Subcutaneous adipose tissue (tissue), 4 donors: Measurements from ENCODE around the gene ERC2. TPM values are rescaled to one million over a fixed set of nuclear protein-coding genes. Genes with fewer than 3 reads are reported as not detected.

ENCODE experiments used
- total RNA-seq, 4 donors: library from RNA; depleted of rRNA; stranded (reverse); fragments of >200 nt; gene quantifications; one replicate each; pipeline ENCODE4 v1.1.0, GENCODE V29; 2016
- TF ChIP-seq, protein P1 (sequence below): fragments of 450-650 bp; IDR thresholded peaks from one replicate; pipeline ENCODE4 v1.5.1; 2016; ENCODE audit warnings: low read depth, mild to moderate bottlenecking, control low read depth, antibody characterized with exemption, moderate library complexity

The ERC2 gene
- total RNA-seq, 4 donors from 2014 or later = 1.1 TPM; not detected in 3

DNA sequence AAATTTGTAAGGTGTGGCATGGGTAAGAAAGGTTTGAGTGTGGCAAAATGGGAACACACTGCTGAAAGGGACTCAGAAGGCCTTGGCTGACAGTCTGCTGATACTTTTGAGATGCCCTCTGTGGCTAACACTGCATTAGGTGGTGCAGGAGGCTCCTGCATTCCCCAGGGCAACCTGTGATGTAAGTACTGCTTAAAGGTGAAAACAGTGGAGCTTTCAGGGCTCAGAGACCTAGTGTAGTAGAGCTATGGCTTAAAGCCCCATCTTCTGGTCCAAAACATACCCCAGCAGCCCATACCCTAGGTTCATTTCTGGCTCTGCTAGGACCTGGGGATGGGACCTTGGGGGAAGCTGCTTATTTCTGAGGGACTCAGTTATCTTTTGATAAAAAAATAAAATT, 374.1 kb downstream of the ERC2 start:
- TF ChIP-seq, protein P1, sequence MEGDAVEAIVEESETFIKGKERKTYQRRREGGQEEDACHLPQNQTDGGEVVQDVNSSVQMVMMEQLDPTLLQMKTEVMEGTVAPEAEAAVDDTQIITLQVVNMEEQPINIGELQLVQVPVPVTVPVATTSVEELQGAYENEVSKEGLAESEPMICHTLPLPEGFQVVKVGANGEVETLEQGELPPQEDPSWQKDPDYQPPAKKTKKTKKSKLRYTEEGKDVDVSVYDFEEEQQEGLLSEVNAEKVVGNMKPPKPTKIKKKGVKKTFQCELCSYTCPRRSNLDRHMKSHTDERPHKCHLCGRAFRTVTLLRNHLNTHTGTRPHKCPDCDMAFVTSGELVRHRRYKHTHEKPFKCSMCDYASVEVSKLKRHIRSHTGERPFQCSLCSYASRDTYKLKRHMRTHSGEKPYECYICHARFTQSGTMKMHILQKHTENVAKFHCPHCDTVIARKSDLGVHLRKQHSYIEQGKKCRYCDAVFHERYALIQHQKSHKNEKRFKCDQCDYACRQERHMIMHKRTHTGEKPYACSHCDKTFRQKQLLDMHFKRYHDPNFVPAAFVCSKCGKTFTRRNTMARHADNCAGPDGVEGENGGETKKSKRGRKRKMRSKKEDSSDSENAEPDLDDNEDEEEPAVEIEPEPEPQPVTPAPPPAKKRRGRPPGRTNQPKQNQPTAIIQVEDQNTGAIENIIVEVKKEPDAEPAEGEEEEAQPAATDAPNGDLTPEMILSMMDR = no peak

DNA sequence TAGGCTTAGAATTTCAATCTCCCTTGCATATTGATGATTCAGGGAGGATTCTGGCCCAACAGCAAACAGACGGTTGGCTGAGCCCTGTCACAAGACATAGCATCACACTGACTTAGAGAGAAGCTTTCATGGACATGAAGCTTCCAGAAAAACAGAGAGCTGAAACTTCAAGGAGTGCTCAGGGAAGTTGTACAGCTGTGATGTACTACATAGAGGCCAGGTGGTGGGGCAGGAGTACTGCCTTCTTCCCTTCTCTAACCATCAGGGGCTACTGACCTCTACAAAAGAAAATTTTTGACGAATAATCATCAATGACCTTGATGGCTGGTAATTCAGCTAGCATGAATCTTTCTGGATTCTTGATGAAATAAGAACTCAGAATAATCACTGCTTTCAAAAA, 378.5 kb downstream of the ERC2 start:
- TF ChIP-seq, protein P1 = no peak

DNA sequence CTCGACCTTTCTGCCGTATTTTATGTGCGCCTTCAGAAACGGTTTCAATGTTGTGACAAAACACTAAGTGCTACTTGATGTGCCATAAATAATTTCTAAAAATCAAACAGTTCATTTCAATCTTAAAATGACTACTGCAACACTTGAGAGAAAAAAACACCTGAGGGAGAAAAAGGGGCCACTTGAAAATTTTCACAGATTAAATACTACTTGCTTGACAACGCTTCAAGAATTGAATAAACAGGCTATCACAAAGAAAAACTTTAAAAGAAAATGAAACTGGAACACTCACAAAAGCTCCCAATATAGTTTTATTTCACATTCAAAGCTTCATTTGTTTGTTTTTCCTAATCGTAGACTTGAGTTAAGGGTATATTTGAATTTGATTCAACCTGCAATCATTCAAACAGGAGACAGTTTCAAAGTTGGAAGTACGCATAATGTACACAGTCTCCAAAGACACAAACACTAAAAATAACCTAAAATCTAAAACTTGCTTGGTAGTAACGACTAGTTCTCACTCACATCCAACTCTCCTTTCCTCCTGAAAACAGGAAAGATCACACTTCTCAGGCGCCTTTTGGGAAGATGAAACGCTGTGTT, 380.7 kb downstream of the ERC2 start:
- TF ChIP-seq, protein P1 = no peak

DNA sequence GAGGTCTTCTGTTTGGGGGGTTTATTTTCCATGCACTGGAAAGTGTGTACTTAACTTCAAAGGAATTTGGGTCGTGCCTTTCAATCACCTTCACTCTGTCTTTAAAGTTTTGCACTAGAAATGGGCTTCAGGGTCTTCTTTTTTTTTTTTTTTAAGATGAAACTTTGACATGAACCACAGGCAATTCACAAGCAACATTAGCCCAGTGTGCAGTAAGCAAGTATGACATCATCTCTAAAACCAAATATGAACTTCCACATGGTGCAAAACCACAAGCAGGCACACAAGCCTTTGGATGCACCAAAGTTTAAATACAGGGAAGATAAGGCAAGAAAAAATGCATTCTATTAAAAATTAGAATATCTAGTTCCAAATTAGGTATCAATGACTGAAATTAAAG, 381.9 kb downstream of the ERC2 start:
- TF ChIP-seq, protein P1 = no peak

DNA sequence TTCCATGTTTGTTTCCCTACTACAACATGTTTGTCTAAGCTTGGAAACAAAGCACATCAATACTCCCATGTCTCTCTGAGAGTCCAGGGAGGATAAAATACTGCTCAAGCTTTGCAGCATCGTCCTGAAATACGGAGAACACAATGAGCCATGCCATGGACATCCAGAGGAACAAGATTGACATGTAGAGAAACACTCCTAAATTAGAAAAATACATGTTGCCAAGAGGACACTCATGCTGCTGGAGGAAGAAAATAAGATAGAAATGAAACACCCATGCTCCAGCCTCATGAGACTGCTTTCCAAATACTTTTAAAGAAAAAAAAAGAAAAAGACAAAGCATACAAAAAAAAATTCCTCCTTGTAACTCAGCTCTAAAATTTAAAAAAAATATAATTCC, 387.0 kb downstream of the ERC2 start:
- TF ChIP-seq, protein P1 = no peak

DNA sequence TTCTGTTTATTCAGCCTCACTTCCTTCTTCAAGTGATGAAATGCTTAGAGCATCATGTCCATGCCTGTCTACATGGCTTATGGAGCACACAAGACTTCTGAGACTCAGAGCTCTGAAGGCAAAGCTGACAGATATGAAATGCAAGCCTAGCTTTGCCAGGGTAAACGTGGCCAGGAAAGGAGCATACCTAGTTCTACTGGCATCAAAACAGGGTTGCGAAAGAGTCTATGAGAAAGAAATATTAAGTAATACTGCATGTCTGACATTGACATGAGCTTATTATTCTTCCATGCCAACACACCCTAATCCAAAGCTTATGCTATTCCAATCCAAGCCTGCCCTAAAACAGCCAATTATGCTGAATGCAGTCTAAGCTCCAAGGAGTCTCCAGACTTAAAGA, 391.5 kb downstream of the ERC2 start:
- TF ChIP-seq, protein P1 = no peak

DNA sequence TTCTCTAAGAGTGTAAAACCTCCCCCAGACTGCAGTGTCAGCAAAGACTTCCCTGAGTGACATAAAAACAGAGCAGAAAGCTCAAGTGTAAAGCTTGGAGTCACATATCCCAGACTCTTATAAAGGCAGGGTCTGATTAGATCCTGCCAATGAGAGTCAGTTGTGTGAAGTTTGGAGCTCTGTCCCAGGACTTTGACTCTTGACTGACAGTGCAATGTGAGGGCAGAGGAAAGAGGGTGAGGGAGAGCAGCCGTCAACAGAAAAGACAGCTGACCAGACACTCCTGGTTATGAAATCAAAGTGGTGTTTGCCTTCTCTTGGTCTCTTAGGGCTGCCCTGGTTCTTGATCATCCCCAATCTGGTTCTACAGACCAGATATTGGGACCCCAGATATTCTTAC, 393.2 kb downstream of the ERC2 start:
- TF ChIP-seq, protein P1 = no peak
